B cell (primary cell): Measurements from ENCODE around the gene VWA3B. TPM values are rescaled to one million over a fixed set of nuclear protein-coding genes. Genes with fewer than 3 reads are reported as not detected.

ENCODE experiments used
- ATAC-seq: fragments of 200-7000 bp; cut with Tn5 transposase; one replicate; pipeline ENCODE4 v1.10.0; 2021; ENCODE audit warnings: low read depth, mild to moderate bottlenecking, moderate number of reproducible peaks, moderate library complexity
- CTCF ChIA-PET: fragments of 350-600 bp; sonication (Branson Sonifier 250); formaldehyde crosslinking; loops from one replicate; lab custom pipeline; 2021; ENCODE audit warnings: antibody characterized with exemption, inconsistent platforms; lab: Charles Lee
- POLR2A ChIA-PET: fragments of 350-600 bp; sonication (Branson Sonifier 250); formaldehyde crosslinking; loops from one replicate; lab custom pipeline; 2021; ENCODE audit warnings: antibody characterized with exemption; lab: Charles Lee
- DNase-seq: peaks from one replicate; pipeline ENCODE4 v3.0.0; 2013
- H2AFZ ChIP-seq: 2 replicates; pipeline ENCODE4 v1.6.1; 2012; ENCODE audit warnings: mild to moderate bottlenecking, low read depth, low read length; ENCODE audit not compliant: insufficient read depth, poor library complexity, severe bottlenecking
- H3K27ac ChIP-seq, 2 donors: 1 replicate in 1 of 2; 2 replicates in 1 of 2; pipeline ENCODE4 v1.5.1; 2012 to 2013; ENCODE audit warnings: low read length in 2 of 2, mild to moderate bottlenecking in 2 of 2, moderate library complexity in 1 of 2
- H3K27me3 ChIP-seq, 4 experiments: fragments of 200-600 bp in 1 of 4; sonication (generic) in 1 of 4; replicated peaks in 1 of 4; 1 replicate in 2 of 4; 2 replicates in 2 of 4; pipeline versions ENCODE4 v1.6.1 to v1.7.0; 2013 to 2016; ENCODE audit warnings: low read length in 3 of 4, mild to moderate bottlenecking in 2 of 4, mixed read lengths in 1 of 4, moderate library complexity in 1 of 4; ENCODE audit not compliant: insufficient read depth in 4 of 4, control insufficient read depth in 3 of 4; ENCODE audit errors: control extremely low read depth in 1 of 4
- H3K36me3 ChIP-seq, 2 experiments: replicated peaks in 1 of 2; 1 replicate in 1 of 2; 2 replicates in 1 of 2; pipeline versions ENCODE4 v1.6.1 to v1.7.1; 2013; ENCODE audit warnings: low read length in 1 of 2; ENCODE audit not compliant: insufficient read depth in 2 of 2, control insufficient read depth in 1 of 2; ENCODE audit errors: control extremely low read depth in 1 of 2, extremely low read depth in 1 of 2
- H3K4me1 ChIP-seq, 2 donors: fragments of 200-600 bp in 1 of 2; sonication (generic) in 1 of 2; 1 replicate in 1 of 2; 2 replicates in 1 of 2; pipeline versions ENCODE4 v1.5.1 to v1.6.1; 2013 to 2017; ENCODE audit warnings: low read length in 2 of 2; ENCODE audit not compliant: control insufficient read depth in 2 of 2, insufficient read depth in 2 of 2
- H3K4me2 ChIP-seq: replicated peaks from 2 replicates; pipeline ENCODE3; 2012; ENCODE audit warnings: mild to moderate bottlenecking, low read depth, low read length; ENCODE audit not compliant: poor library complexity, severe bottlenecking
- H3K4me3 ChIP-seq, 5 experiments: fragments of 200-600 bp in 1 of 5; sonication (generic) in 1 of 5; 1 replicate in 3 of 5; 2 replicates in 2 of 5; pipeline versions ENCODE4 v1.5.1 to v1.7.0; 2011 to 2016; ENCODE audit warnings: low read length in 4 of 5, mild to moderate bottlenecking in 4 of 5, low read depth in 2 of 5, control low read depth in 1 of 5, moderate library complexity in 1 of 5; ENCODE audit not compliant: insufficient read depth in 1 of 5; ENCODE audit errors: control extremely low read depth in 1 of 5, extremely low read depth in 1 of 5
- H3K79me2 ChIP-seq: fragments of 200-600 bp; sonication (generic); one replicate; pipeline ENCODE4 v1.6.0; 2016; ENCODE audit warnings: low read length; ENCODE audit not compliant: control insufficient read depth, insufficient read depth
- H3K9ac ChIP-seq: fragments of 200-600 bp; sonication (generic); 2 replicates; pipeline ENCODE4 v1.6.1; 2017; ENCODE audit warnings: mild to moderate bottlenecking, low read length, moderate library complexity
- H3K9me3 ChIP-seq, 3 donors: one replicate each; pipeline versions ENCODE4 v1.6.1 to v1.7.1; 2013; ENCODE audit warnings: low read length in 2 of 3; ENCODE audit not compliant: control insufficient read depth in 2 of 3, insufficient read depth in 1 of 3; ENCODE audit errors: control extremely low read depth in 1 of 3
- H4K20me1 ChIP-seq: 2 replicates; pipeline ENCODE4 v1.6.0; 2012; ENCODE audit warnings: mild to moderate bottlenecking, low read length; ENCODE audit not compliant: insufficient read depth, control insufficient read depth, poor library complexity, severe bottlenecking
- H3K27ac Mint-ChIP-seq: one replicate; pipeline ENCODE4 v1.8.0; 2021; ENCODE audit warnings: mixed read lengths
- H3K27me3 Mint-ChIP-seq: one replicate; pipeline ENCODE4 v1.8.0; 2021; ENCODE audit warnings: mixed read lengths
- H3K4me1 Mint-ChIP-seq: one replicate; pipeline ENCODE4 v1.8.0; 2021; ENCODE audit warnings: mixed read lengths
- H3K4me3 Mint-ChIP-seq: one replicate; pipeline ENCODE4 v1.8.0; 2021; ENCODE audit warnings: mixed read lengths
- H3K9me3 Mint-ChIP-seq: one replicate; pipeline ENCODE4 v1.8.0; 2022; ENCODE audit warnings: mixed read lengths; ENCODE audit not compliant: insufficient read depth
- EZH2 ChIP-seq: IDR thresholded peaks from 2 replicates; pipeline ENCODE4 v1.6.1; 2012; ENCODE audit warnings: borderline replicate concordance, low read depth, mild to moderate bottlenecking, moderate library complexity, low read length; ENCODE audit not compliant: insufficient read depth, poor library complexity, severe bottlenecking
- WGBS: methylation state at CpG from one replicate; pipeline ENCODE4 v1.1.5; 2013; ENCODE audit warnings: missing lambda C conversion rate; ENCODE audit not compliant: insufficient coverage; 5-methylcytosine and 5-hydroxymethylcytosine counted together
- intact Hi-C: fragments of 100-400 bp; cut with micrococcal nuclease; formaldehyde crosslinking; loops from one replicate; pipeline ENCODE4 v1.10.0; 2022
- polyA plus RNA-seq: library from polyadenylated mRNA; depleted of rRNA; stranded (reverse); fragments of >200 nt; gene quantifications from 2 replicates; pipeline ENCODE4 v1.2.3, GENCODE V29; 2012
- total RNA-seq, 2 donors: library from RNA; stranded (reverse); fragments of 120-200 nt in 1 of 2; gene quantifications; 1 replicate in 1 of 2; 2 replicates in 1 of 2; pipeline versions ENCODE4 v1.2.3 to v1.2.4, GENCODE V29; 2013 to 2022
- TF ChIP-seq, protein P1 (sequence below): fragments of 200-600 bp; IDR thresholded peaks from one replicate; pipeline ENCODE4 v1.8.0; 2022; ENCODE audit warnings: antibody characterized with exemption, mild to moderate bottlenecking

The VWA3B gene
- total and polyA plus RNA-seq, 2 donors (not counting 1 experiment from before 2014, with no cell fraction given), result not detected

DNA sequence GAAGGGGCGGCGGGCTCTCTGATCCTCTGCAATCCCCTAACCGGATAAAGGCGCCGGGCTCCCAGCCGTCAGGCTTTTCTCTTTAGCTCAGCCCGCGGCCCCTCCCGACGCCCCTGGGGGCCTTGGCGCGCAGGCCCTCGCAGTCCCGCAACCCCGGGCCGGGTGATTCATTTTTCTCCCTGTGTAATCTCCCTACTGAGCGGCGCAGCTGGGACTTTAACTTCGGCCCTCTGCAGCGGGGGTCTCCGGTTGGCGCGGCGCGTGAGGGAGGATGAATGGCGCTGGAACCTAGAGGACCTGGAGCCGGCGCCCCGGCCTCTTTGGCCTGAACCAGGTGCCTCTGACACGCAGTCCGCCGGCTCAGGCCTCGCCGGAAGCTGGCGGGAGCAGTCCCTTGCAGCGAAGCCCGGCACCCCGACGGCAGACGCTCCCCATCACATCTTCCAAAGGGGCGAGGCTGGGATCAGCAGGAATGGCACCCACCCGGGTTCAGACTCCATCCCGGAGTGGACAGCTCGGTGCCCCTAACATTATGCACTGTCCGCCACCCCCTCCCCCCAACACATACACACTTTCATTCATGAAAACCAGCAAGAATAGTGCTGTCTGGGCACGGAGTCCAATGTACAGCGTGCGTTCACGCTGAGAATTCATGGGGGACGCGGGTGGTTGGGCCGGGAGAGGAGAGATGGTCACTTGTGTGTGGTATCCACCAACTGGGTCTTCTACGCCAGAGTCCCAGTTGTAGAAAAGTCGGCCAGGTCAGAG lies 260.5 kb downstream of the VWA3B start:
- DNase-seq, result no peak
- Histone ChIP-seq H3K27ac (no peak overlapping the region), H3K4me3 (peak overlapping the region in 1 of 5 experiments; percentile 6), H2AFZ (no peak overlapping the region), H3K4me2 (peak overlapping the region; percentile 45), H4K20me1 (no peaks in the 10 kb centered on the region), H3K9ac (no peak overlapping the region), H3K4me1 (peaks cover 25 to 32% of the 10 kb centered on the region in 2 donors), H3K27me3 (peaks cover 0 to 63% (median 44%) of the 10 kb centered on the region in 4 experiments), H3K36me3 (no peaks in the 10 kb centered on the region), H3K9me3 (peaks cover 1 to 24% (median 2%) of the 10 kb centered on the region in 3 donors), H3K79me2 (no peaks in the 10 kb centered on the region)
- POLR2A ChIA-PET, result no interaction called here
- ATAC-seq, result no peak
- Mint-ChIP-seq H3K27me3 (peaks cover 85% of the 10 kb centered on the region), H3K9me3 (no peaks in the 10 kb centered on the region), H3K27ac (no peak overlapping the region), H3K4me1 (peaks cover 16% of the 10 kb centered on the region), H3K4me3 (peak overlapping the region; percentile 58)
- CTCF ChIA-PET, result no interaction called here
- intact Hi-C loops, result no loop called here
- TF ChIP-seq, protein P1, sequence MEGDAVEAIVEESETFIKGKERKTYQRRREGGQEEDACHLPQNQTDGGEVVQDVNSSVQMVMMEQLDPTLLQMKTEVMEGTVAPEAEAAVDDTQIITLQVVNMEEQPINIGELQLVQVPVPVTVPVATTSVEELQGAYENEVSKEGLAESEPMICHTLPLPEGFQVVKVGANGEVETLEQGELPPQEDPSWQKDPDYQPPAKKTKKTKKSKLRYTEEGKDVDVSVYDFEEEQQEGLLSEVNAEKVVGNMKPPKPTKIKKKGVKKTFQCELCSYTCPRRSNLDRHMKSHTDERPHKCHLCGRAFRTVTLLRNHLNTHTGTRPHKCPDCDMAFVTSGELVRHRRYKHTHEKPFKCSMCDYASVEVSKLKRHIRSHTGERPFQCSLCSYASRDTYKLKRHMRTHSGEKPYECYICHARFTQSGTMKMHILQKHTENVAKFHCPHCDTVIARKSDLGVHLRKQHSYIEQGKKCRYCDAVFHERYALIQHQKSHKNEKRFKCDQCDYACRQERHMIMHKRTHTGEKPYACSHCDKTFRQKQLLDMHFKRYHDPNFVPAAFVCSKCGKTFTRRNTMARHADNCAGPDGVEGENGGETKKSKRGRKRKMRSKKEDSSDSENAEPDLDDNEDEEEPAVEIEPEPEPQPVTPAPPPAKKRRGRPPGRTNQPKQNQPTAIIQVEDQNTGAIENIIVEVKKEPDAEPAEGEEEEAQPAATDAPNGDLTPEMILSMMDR, result no peak
- no peak for TF ChIP-seq EZH2
- WGBS, result 12% methylated on average over 54 of the region's 54 CpGs

DNA sequence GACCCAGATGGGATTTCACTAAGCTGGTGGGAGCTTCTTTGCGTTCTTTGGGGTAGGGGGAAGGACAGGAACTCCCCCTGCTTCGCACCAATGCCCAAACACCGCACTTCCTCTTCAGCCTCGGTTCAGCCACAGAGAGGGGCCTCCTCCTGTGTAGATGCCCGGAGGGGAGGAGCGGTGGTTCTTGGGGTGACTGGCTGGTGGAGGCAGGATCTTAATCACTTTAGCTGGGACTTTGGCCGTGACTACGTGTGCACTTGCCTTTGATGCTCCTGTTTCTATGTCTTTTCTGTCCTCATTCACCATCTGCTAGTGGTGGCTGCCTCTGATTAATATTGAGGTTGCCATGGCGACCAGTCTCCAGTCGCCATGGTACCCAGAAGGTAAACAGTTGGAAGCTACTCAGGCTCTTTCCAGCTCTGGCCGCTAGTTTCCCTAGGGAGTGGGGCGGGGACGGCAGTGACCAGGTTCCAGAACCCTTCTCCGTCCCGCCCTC lies 261.1 kb downstream of the VWA3B start:
- ChIA-PET CTCF (no interaction called here), POLR2A (no interaction called here)
- Mint-ChIP-seq H3K9me3 (no peaks in the 10 kb centered on the region), H3K4me1 (peaks cover 16% of the 10 kb centered on the region), H3K4me3 (peak overlapping the region; percentile 58), H3K27ac (no peak overlapping the region), H3K27me3 (peaks cover 81% of the 10 kb centered on the region)
- no peaks in the 10 kb centered on the region for H3K79me2 ChIP-seq
- H3K9ac ChIP-seq, result no peak overlapping the region
- peak overlapping the region in 1 of 5 experiments; percentile 6 for H3K4me3 ChIP-seq
- peaks cover 25 to 32% of the 10 kb centered on the region in 2 donors for H3K4me1 ChIP-seq
- DNase-seq (peak; percentile 21), ATAC-seq (peak; percentile 36)
- peaks cover 0 to 66% (median 44%) of the 10 kb centered on the region in 4 experiments for H3K27me3 ChIP-seq
- intact Hi-C loops, result no loop called here
- H3K9me3 ChIP-seq, result peaks cover 1 to 24% (median 2%) of the 10 kb centered on the region in 3 donors
- H2AFZ ChIP-seq, result no peak overlapping the region
- H4K20me1 ChIP-seq, result no peaks in the 10 kb centered on the region
- H3K27ac ChIP-seq, result no peak overlapping the region
- WGBS, result 11% methylated on average over 9 of the region's 15 CpGs
- TF ChIP-seq, protein P1, result no peak
- TF ChIP-seq EZH2, result no peak
- H3K4me2 ChIP-seq, result peak overlapping the region; percentile 45
- H3K36me3 ChIP-seq, result no peaks in the 10 kb centered on the region
